ENCODE results near the gene NANS. TPM values are rescaled to one million over a fixed set of nuclear protein-coding genes. Genes with fewer than 3 reads are reported as not detected.

NANS gene
- total and polyA plus RNA-seq, 3 experiments from 2014 or later, result 29.3 to 34.8 (median 33.2) TPM

- no peaks in the 10 kb centered on the region for H3K27me3 ChIP-seq (ENCODE audit: insufficient read depth, low read length, poor library complexity, severe bottlenecking)
- Mint-ChIP-seq H3K4me1 (peaks cover 27 to 54% (median 52%) of the 10 kb centered on the region in 3 donors), H3K36me3 (peaks cover 4 to 71% (median 8%) of the 10 kb centered on the region in 3 donors), H3K4me3 (no peak overlapping the region), H3K27me3 (no peaks in the 10 kb centered on the region), H3K9me3 (no peaks in the 10 kb centered on the region), H3K27ac (peak overlapping the region in 4 of 8 donors; percentile 19 to 54 (median 32))
- no peaks in the 10 kb centered on the region for H3K9me3 ChIP-seq (ENCODE audit: low read length)
- ChIA-PET CTCF (interaction anchor here (0.9 to 2.6 kb wide), 2 partner anchors 38 to 183 kb away, joined by 3 to 6 read pairs; no protein-coding TSS in a partner anchor), POLR2A (no interaction called here)
- no peak overlapping the region for H3K27ac ChIP-seq (ENCODE audit: low read depth, low read length)
- peaks cover 34% of the 10 kb centered on the region for H3K4me1 ChIP-seq (ENCODE audit: insufficient read depth, low read length)
- DNase-seq, result no peak
- H3K36me3 ChIP-seq (ENCODE audit: insufficient read depth, low read length), result peaks cover 30% of the 10 kb centered on the region
- no peak overlapping the region for H3K4me3 ChIP-seq (ENCODE audit: low read length)
Observed at GRCh38 chr9:98080326-98080725, 23.8 kb downstream of the NANS start.

GRCh38 chr9:98080780-98081179, 24.2 kb downstream of the NANS start:
- H3K27ac Mint-ChIP-seq, result peak overlapping the region in 7 of 8 donors; percentile 24 to 86 (median 54)
- CTCF ChIA-PET, result interaction anchor here (0.9 to 2.6 kb wide), 2 partner anchors 37 to 183 kb away, joined by 3 to 6 read pairs; no protein-coding TSS in a partner anchor
- H3K4me1 Mint-ChIP-seq, result peaks cover 24 to 54% (median 52%) of the 10 kb centered on the region in 3 donors
- DNase-seq, result no peak
- H3K9me3 Mint-ChIP-seq, result no peaks in the 10 kb centered on the region
- H3K4me1 ChIP-seq (ENCODE audit: insufficient read depth, low read length), result peaks cover 30% of the 10 kb centered on the region
- H3K27me3 ChIP-seq (ENCODE audit: insufficient read depth, low read length, poor library complexity, severe bottlenecking), result no peaks in the 10 kb centered on the region
- H3K27me3 Mint-ChIP-seq, result no peaks in the 10 kb centered on the region
- POLR2A ChIA-PET, result no interaction called here
- H3K27ac ChIP-seq (ENCODE audit: low read depth, low read length), result no peak overlapping the region
- no peaks in the 10 kb centered on the region for H3K9me3 ChIP-seq (ENCODE audit: low read length)
- H3K4me3 ChIP-seq (ENCODE audit: low read length), result no peak overlapping the region
- H3K36me3 ChIP-seq (ENCODE audit: insufficient read depth, low read length), result peaks cover 30% of the 10 kb centered on the region
- H3K4me3 Mint-ChIP-seq, result no peak overlapping the region
- peaks cover 4 to 75% (median 8%) of the 10 kb centered on the region in 3 donors for H3K36me3 Mint-ChIP-seq

GRCh38 chr9:98081477-98082219, 25.1 kb downstream of the NANS start:
- no peak overlapping the region for H3K27ac ChIP-seq (ENCODE audit: low read depth, low read length)
- peak overlapping the region; percentile 54 to 90 (median 74) for H3K27ac Mint-ChIP-seq
- DNase-seq, result no peak

GRCh38 chr9:98083061-98083501, 26.5 kb downstream of the NANS start:
- H3K4me3 ChIP-seq (ENCODE audit: low read length), result no peak overlapping the region
- H3K27ac ChIP-seq (ENCODE audit: low read depth, low read length), result no peak overlapping the region
- CTCF ChIA-PET, result no interaction called here
- Mint-ChIP-seq H3K9me3 (no peaks in the 10 kb centered on the region), H3K36me3 (peaks cover 11 to 84% (median 14%) of the 10 kb centered on the region in 3 donors), H3K4me3 (no peak overlapping the region), H3K27ac (peak overlapping the region; percentile 35 to 82 (median 70)), H3K4me1 (peaks cover 20 to 55% (median 52%) of the 10 kb centered on the region in 3 donors), H3K27me3 (no peaks in the 10 kb centered on the region)
- POLR2A ChIA-PET, result no interaction called here
- no peaks in the 10 kb centered on the region for H3K9me3 ChIP-seq (ENCODE audit: low read length)
- H3K27me3 ChIP-seq (ENCODE audit: insufficient read depth, low read length, poor library complexity, severe bottlenecking), result no peaks in the 10 kb centered on the region
- peaks cover 26% of the 10 kb centered on the region for H3K36me3 ChIP-seq (ENCODE audit: insufficient read depth, low read length)
- H3K4me1 ChIP-seq (ENCODE audit: insufficient read depth, low read length), result peaks cover 17% of the 10 kb centered on the region
- no peak for DNase-seq

More at GRCh38 chr9:98081477-98082219, 25.1 kb downstream of the NANS start:
- Histone ChIP-seq H3K4me1 (ENCODE audit: insufficient read depth, low read length) (peaks cover 22% of the 10 kb centered on the region), H3K27me3 (ENCODE audit: insufficient read depth, low read length, poor library complexity, severe bottlenecking) (no peaks in the 10 kb centered on the region), H3K36me3 (ENCODE audit: insufficient read depth, low read length) (peaks cover 30% of the 10 kb centered on the region), H3K9me3 (ENCODE audit: low read length) (no peaks in the 10 kb centered on the region), H3K4me3 (ENCODE audit: low read length) (no peak overlapping the region)
- no peaks in the 10 kb centered on the region for H3K27me3 Mint-ChIP-seq
- ChIA-PET CTCF (interaction anchor here (0.7 to 2.6 kb wide), 4 partner anchors 8 to 182 kb away, joined by 3 to 6 read pairs (median 3); no protein-coding TSS in a partner anchor), POLR2A (no interaction called here)
- H3K36me3 Mint-ChIP-seq, result peaks cover 8 to 84% (median 13%) of the 10 kb centered on the region in 3 donors
- H3K4me1 Mint-ChIP-seq, result peaks cover 22 to 52% (median 50%) of the 10 kb centered on the region in 3 donors
- H3K4me3 Mint-ChIP-seq, result no peak overlapping the region
- H3K9me3 Mint-ChIP-seq, result no peaks in the 10 kb centered on the region

- ChIA-PET POLR2A (interaction anchor here (0.6 kb wide), 1 partner anchor 173 kb away, joined by 3 read pairs; no protein-coding TSS in a partner anchor), CTCF (interaction anchor here (1.6 kb wide), 1 partner anchor 9 kb away, joined by 7 read pairs; no protein-coding TSS in a partner anchor)
- DNase-seq, result no peak
- Mint-ChIP-seq H3K4me1 (peaks cover 20 to 55% (median 51%) of the 10 kb centered on the region in 3 donors), H3K27ac (peak overlapping the region; percentile 8 to 82 (median 68)), H3K9me3 (no peaks in the 10 kb centered on the region), H3K27me3 (no peaks in the 10 kb centered on the region), H3K4me3 (no peak overlapping the region), H3K36me3 (peaks cover 9 to 85% (median 16%) of the 10 kb centered on the region in 3 donors)
- H3K36me3 ChIP-seq (ENCODE audit: insufficient read depth, low read length), result peaks cover 26% of the 10 kb centered on the region
- H3K9me3 ChIP-seq (ENCODE audit: low read length), result no peaks in the 10 kb centered on the region
- H3K27me3 ChIP-seq (ENCODE audit: insufficient read depth, low read length, poor library complexity, severe bottlenecking), result no peaks in the 10 kb centered on the region
- no peak overlapping the region for H3K4me3 ChIP-seq (ENCODE audit: low read length)
- peaks cover 17% of the 10 kb centered on the region for H3K4me1 ChIP-seq (ENCODE audit: insufficient read depth, low read length)
- no peak overlapping the region for H3K27ac ChIP-seq (ENCODE audit: low read depth, low read length)
Observed at GRCh38 chr9:98083566-98084183, 27.1 kb downstream of the NANS start.

- peaks cover 9 to 87% (median 16%) of the 10 kb centered on the region in 3 donors for H3K36me3 Mint-ChIP-seq
- H3K4me3 ChIP-seq (ENCODE audit: low read length), result no peak overlapping the region
- no peaks in the 10 kb centered on the region for H3K27me3 ChIP-seq (ENCODE audit: insufficient read depth, low read length, poor library complexity, severe bottlenecking)
- H3K4me1 ChIP-seq (ENCODE audit: insufficient read depth, low read length), result peaks cover 17% of the 10 kb centered on the region
- H3K9me3 Mint-ChIP-seq, result no peaks in the 10 kb centered on the region
- H3K4me3 Mint-ChIP-seq, result no peak overlapping the region
- no peak for DNase-seq
- H3K4me1 Mint-ChIP-seq, result peaks cover 19 to 57% (median 52%) of the 10 kb centered on the region in 3 donors
- peak overlapping the region in 5 of 8 donors; percentile 35 to 76 (median 67) for H3K27ac Mint-ChIP-seq
- no peaks in the 10 kb centered on the region for H3K27me3 Mint-ChIP-seq
- H3K36me3 ChIP-seq (ENCODE audit: insufficient read depth, low read length), result peaks cover 26% of the 10 kb centered on the region
- ChIA-PET POLR2A (interaction anchor here (0.6 kb wide), 1 partner anchor 173 kb away, joined by 3 read pairs; no protein-coding TSS in a partner anchor), CTCF (interaction anchor here (1.1 to 1.6 kb wide), 2 partner anchors 10 to 11 kb away, joined by 3 to 7 read pairs; no protein-coding TSS in a partner anchor)
- H3K9me3 ChIP-seq (ENCODE audit: low read length), result no peaks in the 10 kb centered on the region
- no peak overlapping the region for H3K27ac ChIP-seq (ENCODE audit: low read depth, low read length)
Observed at GRCh38 chr9:98084396-98084795, 27.9 kb downstream of the NANS start.

GRCh38 chr9:98085058-98085457, 28.5 kb downstream of the NANS start:
- no peak overlapping the region for H3K27ac ChIP-seq (ENCODE audit: low read depth, low read length)
- H3K36me3 Mint-ChIP-seq, result peaks cover 9 to 90% (median 18%) of the 10 kb centered on the region in 3 donors
- peaks cover 17% of the 10 kb centered on the region for H3K4me1 ChIP-seq (ENCODE audit: insufficient read depth, low read length)
- no peak for DNase-seq
- CTCF ChIA-PET, result interaction anchor here (1.1 to 1.6 kb wide), 2 partner anchors 10 to 11 kb away, joined by 3 to 7 read pairs; no protein-coding TSS in a partner anchor
- peak overlapping the region in 1 of 7 donors; percentile 7 for H3K4me3 Mint-ChIP-seq
- H3K27me3 Mint-ChIP-seq, result no peaks in the 10 kb centered on the region
- H3K36me3 ChIP-seq (ENCODE audit: insufficient read depth, low read length), result peaks cover 26% of the 10 kb centered on the region
- H3K27me3 ChIP-seq (ENCODE audit: insufficient read depth, low read length, poor library complexity, severe bottlenecking), result no peaks in the 10 kb centered on the region
- no peaks in the 10 kb centered on the region for H3K9me3 ChIP-seq (ENCODE audit: low read length)
- no peaks in the 10 kb centered on the region for H3K9me3 Mint-ChIP-seq
- peaks cover 24 to 64% (median 58%) of the 10 kb centered on the region in 3 donors for H3K4me1 Mint-ChIP-seq
- no peak overlapping the region for H3K4me3 ChIP-seq (ENCODE audit: low read length)
- POLR2A ChIA-PET, result no interaction called here
- H3K27ac Mint-ChIP-seq, result peak overlapping the region; percentile 13 to 75 (median 65)

Data from CD8-positive, alpha-beta memory T cell (primary cell).